Measurements from ENCODE around the gene CDKN2C.
"Not testable (repeated sequence)": the region's sequence is repeated elsewhere in the genome, so short reads cannot be mapped to it uniquely, and the experiment has no call there.

The CDKN2C gene

DNA sequence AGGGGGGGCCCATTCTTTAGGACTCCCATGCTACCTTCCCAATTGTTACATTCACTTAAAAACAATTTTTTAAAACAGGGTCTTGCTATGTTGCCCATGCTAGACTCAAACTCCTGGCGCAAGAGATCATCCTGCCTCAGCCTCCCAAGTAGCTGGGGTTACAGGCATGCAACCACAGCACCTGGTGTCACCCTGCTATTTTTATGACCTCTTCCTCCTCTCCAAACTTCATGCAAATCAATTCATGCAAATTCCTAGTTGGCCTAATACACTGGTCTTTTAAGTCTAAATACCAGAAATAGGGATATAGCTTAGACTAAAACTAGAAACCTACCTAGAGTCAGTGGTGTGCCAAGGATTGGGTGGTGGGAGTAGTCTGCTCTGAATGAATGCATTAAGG is 30.1 kb downstream of the CDKN2C start:
- DNase-seq (ENCODE audit: extremely low spot score): no peak
- CTCF ChIA-PET: no interaction called here
- POLR2A ChIA-PET: interaction anchor here (1.0 kb wide), 2 partner anchors 23 to 30 kb away, joined by 5 read pairs; partner anchors contain the start of gene CDKN2C
- TF ChIP-seq CTBP1 (IDR thresholded peaks at IDR 0.05; ENCODE audit: borderline replicate concordance) (no peak), ARNT (IDR thresholded peaks at IDR 0.05) (no peak), SP1 (IDR thresholded peaks at IDR 0.05) (no peak), L3MBTL2 (conservative IDR thresholded peaks at IDR 0.05) (no peak)

DNA sequence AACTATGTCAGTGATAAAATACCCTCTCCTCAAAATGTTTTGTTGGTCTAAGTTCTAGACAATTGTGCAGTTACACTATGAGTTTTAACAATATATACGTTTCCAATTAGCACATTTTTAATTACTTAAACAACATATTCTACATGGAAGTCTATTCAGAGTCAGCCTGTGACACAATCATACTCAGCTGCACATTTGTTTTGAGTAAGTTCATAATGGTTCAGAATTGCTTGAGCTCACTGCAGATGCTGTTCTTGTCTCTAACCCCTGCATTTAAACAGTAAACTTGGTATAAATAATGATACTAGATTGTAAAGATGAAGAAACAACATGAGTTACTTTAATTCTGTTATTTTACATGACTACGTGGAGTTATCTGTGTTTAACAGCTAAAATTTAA is 30.6 kb downstream of the CDKN2C start:
- ChIA-PET CTCF (no interaction called here), POLR2A (interaction anchor here (1.0 kb wide), 2 partner anchors 23 to 30 kb away, joined by 5 read pairs; partner anchors contain the start of gene CDKN2C)
- TF ChIP-seq FOXK2 (IDR thresholded peaks at IDR 0.05): no peak
- TF ChIP-seq FOXA1 (IDR thresholded peaks at IDR 0.05): no peak
- DNase-seq (ENCODE audit: extremely low spot score): no peak

DNA sequence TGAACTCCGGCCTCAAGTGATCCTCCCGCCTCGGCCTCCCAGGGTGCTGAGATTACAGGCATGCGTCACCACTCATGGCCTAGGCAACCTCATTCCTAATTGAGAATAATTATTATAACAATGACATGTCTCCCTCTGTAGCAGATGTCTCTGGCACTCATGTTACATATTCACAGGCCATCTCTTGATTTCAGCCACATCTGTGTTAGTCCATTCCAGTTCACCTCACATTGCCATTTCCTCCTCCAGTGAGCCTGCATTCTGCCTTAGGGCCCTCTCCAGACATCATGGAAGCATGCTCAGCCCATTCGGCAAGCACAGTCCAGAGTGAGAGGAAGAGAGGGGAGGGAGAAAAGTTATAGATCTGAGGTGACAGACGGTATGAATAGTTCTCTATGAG is 32.5 kb downstream of the CDKN2C start:
- TF ChIP-seq ZNF384 (IDR thresholded peaks at IDR 0.05) (no peak), ARNT (IDR thresholded peaks at IDR 0.05) (no peak), SUZ12 (IDR thresholded peaks at IDR 0.05) (no peak), HDGF (IDR thresholded peaks at IDR 0.05; ENCODE audit: borderline replicate concordance) (no peak), BHLHE40 (IDR thresholded peaks at IDR 0.05; ENCODE audit: borderline replicate concordance) (no peak), ELF4 (IDR thresholded peaks at IDR 0.05) (no peak), SP1 (IDR thresholded peaks at IDR 0.05) (no peak), L3MBTL2 (conservative IDR thresholded peaks at IDR 0.05) (no peak), NFRKB (IDR thresholded peaks at IDR 0.05) (no peak), FOXM1 (IDR thresholded peaks at IDR 0.05; ENCODE audit: borderline replicate concordance) (no peak), FOXA1 (IDR thresholded peaks at IDR 0.05) (no peak)
- TF ChIP-seq, protein P1, sequence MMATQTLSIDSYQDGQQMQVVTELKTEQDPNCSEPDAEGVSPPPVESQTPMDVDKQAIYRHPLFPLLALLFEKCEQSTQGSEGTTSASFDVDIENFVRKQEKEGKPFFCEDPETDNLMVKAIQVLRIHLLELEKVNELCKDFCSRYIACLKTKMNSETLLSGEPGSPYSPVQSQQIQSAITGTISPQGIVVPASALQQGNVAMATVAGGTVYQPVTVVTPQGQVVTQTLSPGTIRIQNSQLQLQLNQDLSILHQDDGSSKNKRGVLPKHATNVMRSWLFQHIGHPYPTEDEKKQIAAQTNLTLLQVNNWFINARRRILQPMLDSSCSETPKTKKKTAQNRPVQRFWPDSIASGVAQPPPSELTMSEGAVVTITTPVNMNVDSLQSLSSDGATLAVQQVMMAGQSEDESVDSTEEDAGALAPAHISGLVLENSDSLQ (IDR thresholded peaks at IDR 0.05): no peak
- no peak for DNase-seq (ENCODE audit: extremely low spot score)
- CTCF ChIA-PET: no interaction called here

DNA sequence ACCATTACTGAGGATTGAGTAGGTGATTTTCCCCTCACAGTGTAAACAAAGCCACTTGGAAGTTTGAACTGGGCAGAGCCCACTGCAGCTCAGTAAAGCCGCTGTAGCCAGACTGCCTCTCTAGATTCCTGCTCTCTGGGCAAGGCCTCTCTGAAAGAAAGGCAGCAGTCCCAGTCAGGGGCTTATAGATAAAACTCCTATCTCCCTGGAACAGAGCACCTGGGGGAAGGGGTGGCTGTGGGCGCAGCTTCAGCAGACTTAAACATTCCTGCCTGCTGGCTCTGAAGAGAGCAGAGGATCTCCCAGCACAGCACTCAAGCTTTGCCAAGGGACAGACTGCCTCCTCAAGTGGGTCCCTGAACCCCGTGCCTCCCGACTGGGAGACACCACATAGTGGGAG is 35.5 kb downstream of the CDKN2C start:
- CTCF ChIA-PET; DNase-seq (ENCODE audit: extremely low spot score): not testable (repeated sequence)
- POLR2A ChIA-PET: interaction anchor here (1.0 kb wide), 1 partner anchor 45 kb away, joined by 3 read pairs; the partner anchor contains the start of gene FAF1

More for the DNA sequence above, 32.5 kb downstream of the CDKN2C start:
- POLR2A ChIA-PET: no interaction called here

DNA sequence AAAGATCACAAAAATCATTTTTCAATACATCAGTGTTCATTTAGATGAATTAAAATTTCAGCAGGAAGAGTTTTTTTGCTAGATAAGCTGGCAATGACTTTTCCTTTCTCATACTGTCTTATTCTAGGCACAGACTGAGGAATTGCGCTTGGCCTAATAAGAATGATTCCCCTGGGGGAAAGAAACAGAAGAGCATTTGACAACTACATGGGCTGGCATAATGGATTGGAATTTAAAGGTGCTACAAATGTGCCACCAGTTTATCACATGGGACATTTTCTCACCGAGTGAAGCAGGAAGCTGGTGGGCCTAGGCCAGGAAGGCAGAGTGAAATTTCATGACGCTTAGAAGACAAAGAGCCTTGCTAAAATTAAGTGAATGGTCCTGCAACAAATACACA is 39.3 kb downstream of the CDKN2C start:
- no peak for TF ChIP-seq FOXA1 (IDR thresholded peaks at IDR 0.05)
- TF ChIP-seq SUZ12 (IDR thresholded peaks at IDR 0.05): no peak
- no peak for TF ChIP-seq HDGF (IDR thresholded peaks at IDR 0.05; ENCODE audit: borderline replicate concordance)
- TF ChIP-seq SP1 (IDR thresholded peaks at IDR 0.05): no peak
- TF ChIP-seq, protein P1 (IDR thresholded peaks at IDR 0.05): no peak
- no peak for TF ChIP-seq NFRKB (IDR thresholded peaks at IDR 0.05)
- no peak for TF ChIP-seq BHLHE40 (IDR thresholded peaks at IDR 0.05; ENCODE audit: borderline replicate concordance)
- no peak for TF ChIP-seq FOXM1 (IDR thresholded peaks at IDR 0.05; ENCODE audit: borderline replicate concordance)
- no peak for DNase-seq (ENCODE audit: extremely low spot score)
- POLR2A ChIA-PET: no interaction called here
- CTCF ChIA-PET: no interaction called here

DNA sequence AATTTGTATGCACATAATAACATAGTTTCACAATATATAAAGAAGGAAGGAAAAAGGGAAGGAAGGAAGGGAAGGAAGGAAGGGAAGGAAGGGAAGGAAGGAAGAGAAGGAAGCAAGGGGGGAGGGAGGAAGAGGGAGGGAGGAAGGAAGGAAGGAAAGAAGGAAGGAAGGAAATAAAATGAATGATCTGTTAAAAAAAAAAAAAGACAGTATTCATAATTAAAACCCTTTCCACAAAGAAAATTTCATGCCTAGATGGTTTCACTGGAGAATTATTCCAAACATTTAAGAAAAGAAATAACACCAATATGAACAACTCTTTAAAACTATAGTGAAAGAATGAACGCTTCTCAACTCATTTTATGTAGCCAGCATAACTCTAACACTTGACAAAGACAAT is 44.8 kb downstream of the CDKN2C start:
- POLR2A ChIA-PET: no interaction called here
- CTCF ChIA-PET: no interaction called here
- DNase-seq (ENCODE audit: extremely low spot score): no peak
- no peak for TF ChIP-seq ELF4 (IDR thresholded peaks at IDR 0.05)
- no peak for TF ChIP-seq LEF1 (IDR thresholded peaks at IDR 0.05; ENCODE audit: borderline replicate concordance)
- no peak for TF ChIP-seq CTBP1 (IDR thresholded peaks at IDR 0.05; ENCODE audit: borderline replicate concordance)
- TF ChIP-seq ARNT (IDR thresholded peaks at IDR 0.05): no peak
- no peak for TF ChIP-seq TARDBP (IDR thresholded peaks at IDR 0.05)
- no peak for TF ChIP-seq BHLHE40 (IDR thresholded peaks at IDR 0.05; ENCODE audit: borderline replicate concordance)
- TF ChIP-seq L3MBTL2 (conservative IDR thresholded peaks at IDR 0.05): no peak
- TF ChIP-seq, protein P1 (IDR thresholded peaks at IDR 0.05): no peak
- no peak for TF ChIP-seq HDGF (IDR thresholded peaks at IDR 0.05; ENCODE audit: borderline replicate concordance)

DNA sequence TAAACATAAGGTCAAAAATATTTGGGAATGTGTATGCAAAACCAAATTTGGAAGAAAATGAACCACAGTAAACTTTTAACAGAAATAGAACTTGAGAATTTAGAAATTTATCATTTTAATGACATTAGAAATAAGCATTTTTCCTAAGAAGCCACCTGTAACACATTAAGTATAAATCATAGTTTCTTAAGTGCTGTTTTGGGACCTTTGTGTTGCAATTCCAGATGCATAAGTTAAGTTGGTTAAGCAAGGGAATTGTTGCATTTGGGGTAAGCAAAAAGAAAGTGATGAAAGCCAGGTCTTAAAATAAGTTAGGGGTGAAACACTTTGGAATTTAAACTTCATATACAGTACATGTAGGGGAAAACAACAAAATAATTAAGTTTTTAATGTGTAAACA is 49.8 kb downstream of the CDKN2C start:
- CTCF ChIA-PET: no interaction called here
- TF ChIP-seq LEF1 (IDR thresholded peaks at IDR 0.05; ENCODE audit: borderline replicate concordance) (no peak), SUZ12 (IDR thresholded peaks at IDR 0.05) (no peak), NFRKB (IDR thresholded peaks at IDR 0.05) (no peak), FOXA1 (IDR thresholded peaks at IDR 0.05) (no peak), ELF4 (IDR thresholded peaks at IDR 0.05) (no peak), ZNF384 (IDR thresholded peaks at IDR 0.05) (no peak), HDGF (IDR thresholded peaks at IDR 0.05; ENCODE audit: borderline replicate concordance) (no peak), SP1 (IDR thresholded peaks at IDR 0.05) (no peak), L3MBTL2 (conservative IDR thresholded peaks at IDR 0.05) (no peak), TARDBP (IDR thresholded peaks at IDR 0.05) (no peak), FOXK2 (IDR thresholded peaks at IDR 0.05) (no peak), ARNT (IDR thresholded peaks at IDR 0.05) (no peak), FOXM1 (IDR thresholded peaks at IDR 0.05; ENCODE audit: borderline replicate concordance) (no peak)
- TF ChIP-seq, protein P1 (IDR thresholded peaks at IDR 0.05): no peak
- POLR2A ChIA-PET: no interaction called here
- no peak for DNase-seq (ENCODE audit: extremely low spot score)
